Measurements from ENCODE around the gene ALPI. TPM values are rescaled to one million over a fixed set of nuclear protein-coding genes. Genes with fewer than 3 reads are reported as not detected.
"Not testable (repeated sequence)": the region's sequence is repeated elsewhere in the genome, so short reads cannot be mapped to it uniquely, and the experiment has no call there.

The ALPI gene
- total and polyA plus RNA-seq, 2 donors (not counting 1 experiment from before 2014, with no cell fraction given) = not detected

- H3K9me3 Mint-ChIP-seq (ENCODE audit: insufficient read depth) = no peaks in the 10 kb centered on the region
- no peaks in the 10 kb centered on the region for H3K4me1 Mint-ChIP-seq
- Histone ChIP-seq H3K36me3 (replicated peaks in 1 of 2; ENCODE audit: control extremely low read depth in 1 of 2, control insufficient read depth in 1 of 2, extremely low read depth in 1 of 2, insufficient read depth in 2 of 2, low read length in 1 of 2) (no peaks in the 10 kb centered on the region), H4K20me1 (ENCODE audit: control insufficient read depth, insufficient read depth, low read length, poor library complexity, severe bottlenecking) (no peaks in the 10 kb centered on the region), H3K27ac (ENCODE audit: low read length in 2 of 2) (no peak overlapping the region), H2AFZ (ENCODE audit: insufficient read depth, low read depth, low read length, poor library complexity, severe bottlenecking) (no peak overlapping the region), H3K9me3 (ENCODE audit: control extremely low read depth in 1 of 3, control insufficient read depth in 2 of 3, insufficient read depth in 1 of 3, low read length in 2 of 3) (no peaks in the 10 kb centered on the region), H3K4me3 (ENCODE audit: control extremely low read depth in 1 of 5, extremely low read depth in 1 of 5, insufficient read depth in 1 of 5, low read depth in 2 of 5, low read length in 4 of 5) (no peak overlapping the region), H3K4me1 (ENCODE audit: control insufficient read depth in 2 of 2, insufficient read depth in 2 of 2, low read length in 2 of 2) (no peaks in the 10 kb centered on the region), H3K4me2 (replicated peaks; ENCODE audit: low read depth, low read length, poor library complexity, severe bottlenecking) (no peak overlapping the region), H3K9ac (ENCODE audit: low read length) (no peak overlapping the region), H3K79me2 (ENCODE audit: control insufficient read depth, insufficient read depth, low read length) (no peaks in the 10 kb centered on the region), H3K27me3 (replicated peaks in 1 of 4; ENCODE audit: control extremely low read depth in 1 of 4, control insufficient read depth in 3 of 4, insufficient read depth in 4 of 4, low read length in 3 of 4) (no peaks in the 10 kb centered on the region)
- DNase-seq (no peak), ATAC-seq (ENCODE audit: low read depth) (no peak)
- CTCF ChIA-PET = interaction anchor here (1.0 to 1.7 kb wide), 2 partner anchors 9 to 21 kb away, joined by 3 read pairs; no protein-coding TSS in a partner anchor
- H3K27ac Mint-ChIP-seq = no peak overlapping the region
- H3K27me3 Mint-ChIP-seq = peaks cover 3% of the 10 kb centered on the region
- no peak overlapping the region for H3K4me3 Mint-ChIP-seq
- POLR2A ChIA-PET = no interaction called here
- WGBS (ENCODE audit: insufficient coverage) = 70% methylated on average over 7 of the region's 10 CpGs
- intact Hi-C loops (cut with micrococcal nuclease) = no loop called here
- TF ChIP-seq CTCF (IDR thresholded peaks at IDR 0.05) (no peak), EZH2 (IDR thresholded peaks at IDR 0.05; ENCODE audit: borderline replicate concordance, insufficient read depth, low read depth, low read length, poor library complexity, severe bottlenecking) (no peak)
These were observed 7.7 kb upstream of the ALPI start for GRCh38 chr2:232448304-232448690.

GRCh38 chr2:232449964-232450363 is 6.0 kb upstream of the ALPI start:
- Histone ChIP-seq H3K79me2 (ENCODE audit: control insufficient read depth, insufficient read depth, low read length) (no peaks in the 10 kb centered on the region), H2AFZ (ENCODE audit: insufficient read depth, low read depth, low read length, poor library complexity, severe bottlenecking) (no peak overlapping the region), H3K4me3 (ENCODE audit: control extremely low read depth in 1 of 5, extremely low read depth in 1 of 5, insufficient read depth in 1 of 5, low read depth in 2 of 5, low read length in 4 of 5) (no peak overlapping the region), H3K27ac (ENCODE audit: low read length in 2 of 2) (no peak overlapping the region), H3K4me1 (ENCODE audit: control insufficient read depth in 2 of 2, insufficient read depth in 2 of 2, low read length in 2 of 2) (no peaks in the 10 kb centered on the region), H3K9me3 (ENCODE audit: control extremely low read depth in 1 of 3, control insufficient read depth in 2 of 3, insufficient read depth in 1 of 3, low read length in 2 of 3) (no peaks in the 10 kb centered on the region), H3K36me3 (replicated peaks in 1 of 2; ENCODE audit: control extremely low read depth in 1 of 2, control insufficient read depth in 1 of 2, extremely low read depth in 1 of 2, insufficient read depth in 2 of 2, low read length in 1 of 2) (no peaks in the 10 kb centered on the region), H3K9ac (ENCODE audit: low read length) (no peak overlapping the region), H4K20me1 (ENCODE audit: control insufficient read depth, insufficient read depth, low read length, poor library complexity, severe bottlenecking) (no peaks in the 10 kb centered on the region), H3K27me3 (replicated peaks in 1 of 4; ENCODE audit: control extremely low read depth in 1 of 4, control insufficient read depth in 3 of 4, insufficient read depth in 4 of 4, low read length in 3 of 4) (no peaks in the 10 kb centered on the region), H3K4me2 (replicated peaks; ENCODE audit: low read depth, low read length, poor library complexity, severe bottlenecking) (no peak overlapping the region)
- Mint-ChIP-seq H3K4me1 (no peaks in the 10 kb centered on the region), H3K4me3 (no peak overlapping the region), H3K9me3 (ENCODE audit: insufficient read depth) (no peaks in the 10 kb centered on the region), H3K27me3 (peaks cover 8% of the 10 kb centered on the region), H3K27ac (no peak overlapping the region)
- DNase-seq (no peak), ATAC-seq (ENCODE audit: low read depth) (no peak)
- no peak for TF ChIP-seq CTCF (IDR thresholded peaks at IDR 0.05)
- TF ChIP-seq EZH2 (IDR thresholded peaks at IDR 0.05; ENCODE audit: borderline replicate concordance, insufficient read depth, low read depth, low read length, poor library complexity, severe bottlenecking) = no peak
- 62% methylated on average over 12 of the region's 12 CpGs for WGBS (ENCODE audit: insufficient coverage)
- intact Hi-C loops (cut with micrococcal nuclease) = no loop called here
- ChIA-PET POLR2A (no interaction called here), CTCF (no interaction called here)

GRCh38 chr2:232451645-232452044 is 4.3 kb upstream of the ALPI start:
- H3K9me3 Mint-ChIP-seq (ENCODE audit: insufficient read depth); H2AFZ ChIP-seq (ENCODE audit: insufficient read depth, low read depth, low read length, poor library complexity, severe bottlenecking); H4K20me1 ChIP-seq (ENCODE audit: control insufficient read depth, insufficient read depth, low read length, poor library complexity, severe bottlenecking); H3K79me2 ChIP-seq (ENCODE audit: control insufficient read depth, insufficient read depth, low read length); H3K9ac ChIP-seq (ENCODE audit: low read length); H3K27ac Mint-ChIP-seq; H3K4me3 Mint-ChIP-seq; H3K4me3 ChIP-seq (ENCODE audit: control extremely low read depth in 1 of 5, extremely low read depth in 1 of 5, insufficient read depth in 1 of 5, low read depth in 2 of 5, low read length in 4 of 5); H3K4me1 Mint-ChIP-seq; DNase-seq; POLR2A ChIA-PET; intact Hi-C loops (cut with micrococcal nuclease); ATAC-seq (ENCODE audit: low read depth); H3K4me2 ChIP-seq (replicated peaks; ENCODE audit: low read depth, low read length, poor library complexity, severe bottlenecking); H3K4me1 ChIP-seq (ENCODE audit: control insufficient read depth in 2 of 2, insufficient read depth in 2 of 2, low read length in 2 of 2); H3K27ac ChIP-seq (ENCODE audit: low read length in 2 of 2); H3K36me3 ChIP-seq (replicated peaks in 1 of 2; ENCODE audit: control extremely low read depth in 1 of 2, control insufficient read depth in 1 of 2, extremely low read depth in 1 of 2, insufficient read depth in 2 of 2, low read length in 1 of 2); H3K27me3 ChIP-seq (replicated peaks in 1 of 4; ENCODE audit: control extremely low read depth in 1 of 4, control insufficient read depth in 3 of 4, insufficient read depth in 4 of 4, low read length in 3 of 4); H3K9me3 ChIP-seq (ENCODE audit: control extremely low read depth in 1 of 3, control insufficient read depth in 2 of 3, insufficient read depth in 1 of 3, low read length in 2 of 3); CTCF ChIA-PET: not testable (repeated sequence)
- WGBS (ENCODE audit: insufficient coverage) = 90% methylated on average over 3 of the region's 3 CpGs
- peaks cover 12% of the 10 kb centered on the region for H3K27me3 Mint-ChIP-seq

Data from B cell (primary cell).